Endothelial cell (in vitro differentiated cells): ENCODE measurements around the gene DNER. TPM values are rescaled to one million over a fixed set of nuclear protein-coding genes. Genes with fewer than 3 reads are reported as not detected.

Experiments
- DNase-seq: peaks from one replicate; pipeline ENCODE4 v3.0.0; 2021; ENCODE audit warnings: low spot score
- H3K27ac Mint-ChIP-seq: one replicate; pipeline ENCODE4 v1.8.0; 2021; ENCODE audit warnings: mixed read lengths, inconsistent platforms; ENCODE audit not compliant: unreplicated experiment
- H3K27me3 Mint-ChIP-seq: one replicate; pipeline ENCODE4 v1.8.0; 2021; ENCODE audit warnings: mild to moderate bottlenecking, moderate library complexity, mixed read lengths, inconsistent platforms; ENCODE audit not compliant: unreplicated experiment
- H3K36me3 Mint-ChIP-seq: one replicate; pipeline ENCODE4 v1.8.0; 2021; ENCODE audit warnings: mild to moderate bottlenecking, low read depth, mixed read lengths, inconsistent platforms; ENCODE audit not compliant: unreplicated experiment
- H3K4me1 Mint-ChIP-seq: one replicate; pipeline ENCODE4 v1.8.0; 2021; ENCODE audit warnings: mild to moderate bottlenecking, mixed read lengths, inconsistent platforms; ENCODE audit not compliant: unreplicated experiment
- H3K4me3 Mint-ChIP-seq: one replicate; pipeline ENCODE4 v1.8.0; 2021; ENCODE audit warnings: mild to moderate bottlenecking, mixed read lengths, inconsistent platforms; ENCODE audit not compliant: unreplicated experiment
- H3K9me3 Mint-ChIP-seq: one replicate; pipeline ENCODE4 v1.8.0; 2021; ENCODE audit warnings: mixed read lengths, inconsistent platforms; ENCODE audit not compliant: unreplicated experiment
- total RNA-seq: library from RNA; stranded (reverse); fragmentation: NEBNext Ultra II Directional; extraction: Animal tissue kit (Norgen Biotek cat#: 25700); gene quantifications from one replicate; pipeline ENCODE4 v1.2.1, GENCODE V29; 2021; ENCODE audit not compliant: unreplicated experiment
- TF ChIP-seq, protein P1 (sequence below): fragments of 200-600 bp; sonication (generic); IDR thresholded peaks from one replicate; pipeline ENCODE4 v1.5.0; 2021; ENCODE audit warnings: antibody characterized with exemption; ENCODE audit not compliant: unreplicated experiment

The DNER gene
- total RNA-seq, 1 donor from 2014 or later, result 0.15 TPM

DNA sequence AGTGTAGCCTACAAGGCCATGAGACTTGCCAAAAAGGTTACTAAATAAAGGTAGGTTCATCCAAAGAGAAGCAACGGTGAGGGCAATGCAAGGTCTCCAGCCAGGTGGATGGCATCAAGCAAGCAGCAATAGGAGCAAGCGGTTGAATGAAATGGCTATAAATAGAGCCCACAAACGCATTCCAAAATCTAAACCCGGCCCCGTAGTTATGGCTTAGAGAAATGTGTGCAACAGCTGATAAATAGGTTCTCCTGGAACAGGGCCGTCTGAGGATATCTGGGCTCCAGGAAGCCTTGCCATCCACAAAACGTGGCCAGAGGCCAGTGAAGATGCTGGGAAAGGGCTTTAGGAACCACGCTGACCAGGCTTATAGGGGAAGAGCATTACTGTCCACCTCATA, 297.2 kb downstream of the DNER start:
- H3K4me1 Mint-ChIP-seq, result peaks cover 9% of the 10 kb centered on the region
- no peaks in the 10 kb centered on the region for H3K9me3 Mint-ChIP-seq
- no peak overlapping the region for H3K4me3 Mint-ChIP-seq
- H3K27ac Mint-ChIP-seq, result no peak overlapping the region
- H3K36me3 Mint-ChIP-seq, result no peaks in the 10 kb centered on the region
- DNase-seq, result no peak
- TF ChIP-seq, protein P1, sequence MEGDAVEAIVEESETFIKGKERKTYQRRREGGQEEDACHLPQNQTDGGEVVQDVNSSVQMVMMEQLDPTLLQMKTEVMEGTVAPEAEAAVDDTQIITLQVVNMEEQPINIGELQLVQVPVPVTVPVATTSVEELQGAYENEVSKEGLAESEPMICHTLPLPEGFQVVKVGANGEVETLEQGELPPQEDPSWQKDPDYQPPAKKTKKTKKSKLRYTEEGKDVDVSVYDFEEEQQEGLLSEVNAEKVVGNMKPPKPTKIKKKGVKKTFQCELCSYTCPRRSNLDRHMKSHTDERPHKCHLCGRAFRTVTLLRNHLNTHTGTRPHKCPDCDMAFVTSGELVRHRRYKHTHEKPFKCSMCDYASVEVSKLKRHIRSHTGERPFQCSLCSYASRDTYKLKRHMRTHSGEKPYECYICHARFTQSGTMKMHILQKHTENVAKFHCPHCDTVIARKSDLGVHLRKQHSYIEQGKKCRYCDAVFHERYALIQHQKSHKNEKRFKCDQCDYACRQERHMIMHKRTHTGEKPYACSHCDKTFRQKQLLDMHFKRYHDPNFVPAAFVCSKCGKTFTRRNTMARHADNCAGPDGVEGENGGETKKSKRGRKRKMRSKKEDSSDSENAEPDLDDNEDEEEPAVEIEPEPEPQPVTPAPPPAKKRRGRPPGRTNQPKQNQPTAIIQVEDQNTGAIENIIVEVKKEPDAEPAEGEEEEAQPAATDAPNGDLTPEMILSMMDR, result no peak
- H3K27me3 Mint-ChIP-seq, result peaks cover 2% of the 10 kb centered on the region

DNA sequence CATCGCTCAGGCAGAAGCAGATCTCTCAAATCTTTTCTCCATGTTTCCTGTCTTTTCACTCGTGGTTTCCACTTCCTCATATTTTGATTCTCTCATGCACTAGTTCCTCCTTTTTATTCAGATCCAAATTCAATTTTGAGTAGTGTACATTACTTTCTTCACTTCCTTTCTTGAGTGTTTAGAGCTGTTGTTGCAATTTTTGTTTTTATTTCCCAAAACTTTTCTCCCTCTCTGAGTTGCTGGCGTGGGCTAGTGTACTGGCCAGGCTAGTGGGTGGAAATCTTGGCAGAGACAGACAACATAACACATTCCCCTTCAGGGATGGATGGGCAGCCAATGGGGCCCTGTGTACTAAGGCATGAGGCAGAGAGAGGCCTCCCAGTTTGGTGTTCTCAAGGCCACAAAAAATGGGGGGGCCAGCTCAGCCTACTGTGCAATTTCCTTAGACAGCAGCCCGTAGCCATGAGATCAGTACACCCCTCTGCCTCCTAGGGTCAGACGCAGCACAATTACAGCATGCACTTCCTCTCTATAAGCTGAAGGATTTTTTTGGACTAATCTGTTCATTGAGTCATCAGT, 298.1 kb downstream of the DNER start:
- Mint-ChIP-seq H3K4me3 (no peak overlapping the region), H3K27ac (no peak overlapping the region), H3K9me3 (no peaks in the 10 kb centered on the region), H3K4me1 (peaks cover 9% of the 10 kb centered on the region), H3K27me3 (peaks cover 2% of the 10 kb centered on the region), H3K36me3 (no peaks in the 10 kb centered on the region)
- TF ChIP-seq, protein P1, result no peak
- no peak for DNase-seq

DNA sequence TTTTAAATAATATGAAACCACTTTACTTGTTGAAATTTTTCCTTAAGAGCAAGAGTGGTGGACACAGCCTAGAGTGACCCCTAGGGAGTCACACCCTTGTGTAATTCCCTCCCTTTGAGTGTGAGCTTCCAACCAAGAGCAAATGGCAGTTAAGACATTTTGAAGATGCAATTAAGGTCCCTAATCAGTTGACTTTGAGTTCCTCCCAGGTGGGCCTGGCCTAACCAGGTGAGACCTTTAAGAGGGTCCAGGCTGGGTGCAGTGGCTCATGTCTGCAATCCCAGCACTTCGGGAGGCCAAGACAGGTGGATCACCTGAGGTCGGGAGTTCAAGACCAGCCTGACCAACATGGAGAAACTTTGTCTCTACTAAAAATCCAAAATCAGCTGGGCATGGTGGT, 299.7 kb downstream of the DNER start:
- no peaks in the 10 kb centered on the region for H3K36me3 Mint-ChIP-seq
- H3K27me3 Mint-ChIP-seq, result peaks cover 2% of the 10 kb centered on the region
- no peak for DNase-seq
- no peak overlapping the region for H3K4me3 Mint-ChIP-seq
- TF ChIP-seq, protein P1, result no peak
- H3K27ac Mint-ChIP-seq, result no peak overlapping the region
- no peaks in the 10 kb centered on the region for H3K9me3 Mint-ChIP-seq
- H3K4me1 Mint-ChIP-seq, result peaks cover 16% of the 10 kb centered on the region

DNA sequence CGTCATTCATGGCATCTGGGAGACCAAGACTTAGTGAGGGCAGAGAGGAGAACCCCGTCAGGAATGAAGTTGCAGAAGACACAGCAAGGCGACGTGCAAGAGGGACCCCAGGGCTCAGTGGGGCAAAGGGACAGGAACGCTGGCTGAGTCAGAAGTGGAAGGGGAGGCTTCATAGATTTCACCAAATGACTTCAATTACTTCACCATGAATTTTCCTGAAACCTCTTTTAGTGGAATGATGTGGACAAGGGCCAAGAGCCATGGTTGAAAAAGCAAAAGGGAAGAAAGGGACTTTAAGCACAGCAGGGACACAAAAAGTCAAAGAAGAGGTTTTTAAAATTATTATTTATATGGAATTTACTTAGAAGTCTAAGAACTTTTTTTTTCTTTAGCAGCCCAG, 301.7 kb downstream of the DNER start:
- TF ChIP-seq, protein P1, result no peak
- no peak for DNase-seq
- Mint-ChIP-seq H3K27ac (no peak overlapping the region), H3K27me3 (peaks cover 2% of the 10 kb centered on the region), H3K4me1 (peaks cover 30% of the 10 kb centered on the region), H3K4me3 (no peak overlapping the region), H3K9me3 (no peaks in the 10 kb centered on the region), H3K36me3 (no peaks in the 10 kb centered on the region)

DNA sequence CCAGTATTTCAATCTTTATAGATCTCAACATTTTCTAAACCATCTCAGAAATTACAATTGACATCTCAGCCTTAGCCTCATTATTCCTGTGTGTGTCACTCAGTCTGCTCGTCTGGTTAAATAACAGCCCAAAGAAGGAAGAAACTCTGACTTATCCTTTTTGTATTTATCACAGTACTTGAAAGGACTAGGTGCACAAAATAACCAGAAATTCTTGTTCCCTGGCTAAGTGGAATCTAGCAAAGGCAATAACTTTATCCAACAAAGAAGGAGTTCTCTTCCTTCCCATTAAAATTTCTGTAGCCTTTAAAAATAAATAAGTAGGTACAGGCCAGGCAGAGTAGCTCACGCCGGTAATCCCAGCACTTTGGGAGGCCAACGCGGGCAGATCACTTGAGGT, 303.4 kb downstream of the DNER start:
- no peak for DNase-seq
- peaks cover 2% of the 10 kb centered on the region for H3K27me3 Mint-ChIP-seq
- no peaks in the 10 kb centered on the region for H3K9me3 Mint-ChIP-seq
- no peaks in the 10 kb centered on the region for H3K36me3 Mint-ChIP-seq
- TF ChIP-seq, protein P1, result no peak
- H3K27ac Mint-ChIP-seq, result no peak overlapping the region
- no peak overlapping the region for H3K4me3 Mint-ChIP-seq
- peaks cover 24% of the 10 kb centered on the region for H3K4me1 Mint-ChIP-seq
